K562 (cell line): ENCODE measurements around the gene FCGR3A. TPM values are rescaled to one million over a fixed set of nuclear protein-coding genes. Genes with fewer than 3 reads are reported as not detected.
"Not testable (repeated sequence)": the region's sequence is repeated elsewhere in the genome, so short reads cannot be mapped to it uniquely, and the experiment has no call there.

Experiments used
- ATAC-seq: fragments of 200-7000 bp; cut with Tn5 transposase; 3 replicates; pipeline ENCODE4 v1.9.1; 2020; ENCODE audit warnings: moderate library complexity
- BruUV-seq: library from RNA; stranded (reverse); fragments of 400-500 nt; replicated peaks from 2 replicates; lab custom pipeline; 2021; lab: Mats Ljungman, UMichigan
- CTCF ChIA-PET: fragments of 300-600 bp; formaldehyde crosslinking; extraction: SDS; loops from one replicate; lab custom pipeline; 2021; ENCODE audit warnings: low intra/inter-chr PET ratio; lab: Yijun Ruan, JAX
- POLR2A ChIA-PET: fragments of 300-600, 350-650 bp; sonication (Branson Sonifier 250); formaldehyde crosslinking; extraction: SDS; loops from one replicate; lab custom pipeline; 2021; ENCODE audit warnings: antibody characterized with exemption, inconsistent platforms; lab: Yijun Ruan, JAX
- DNase-seq, 4 experiments: peaks; one replicate each; pipeline versions ENCODE4 v3.0.0 to v3.0.0-alpha.2; 2011 to 2018; ENCODE audit warnings: low spot score in 3 of 4, mixed read lengths in 3 of 4; ENCODE audit errors: extremely low read depth in 1 of 4
- FAIRE-seq: peaks from 2 replicates; lab custom pipeline; 2011; peaks lifted over from hg19 to GRCh38; lab: Jason Lieb, UNC
- H2AFZ ChIP-seq: 2 replicates; pipeline ENCODE4 v1.6.0; 2011; ENCODE audit warnings: low read depth, low read length, control low read depth, inconsistent platforms
- H3K27ac ChIP-seq: fragments of 200-600 bp; 3 replicates; pipeline ENCODE4 v1.8.0; 2011; ENCODE audit warnings: low read depth, mild to moderate bottlenecking, control low read depth, inconsistent platforms, low read length, moderate library complexity, mixed read lengths; ENCODE audit errors: extremely low read depth
- H3K27me3 ChIP-seq, 2 experiments: fragments of 300-600 bp in 1 of 2; 2 replicates in 1 of 2; 3 replicates in 1 of 2; pipeline versions ENCODE4 v1.6.0 to v1.8.0; 2011; ENCODE audit warnings: inconsistent platforms in 2 of 2, low read length in 2 of 2, mild to moderate bottlenecking in 1 of 2, mixed read lengths in 1 of 2, moderate library complexity in 1 of 2; ENCODE audit not compliant: control insufficient read depth in 2 of 2, insufficient read depth in 2 of 2
- H3K36me3 ChIP-seq: fragments of 300-600 bp; 3 replicates; pipeline ENCODE4 v1.8.0; 2011; ENCODE audit warnings: mild to moderate bottlenecking, low read length, inconsistent platforms; ENCODE audit not compliant: control insufficient read depth, insufficient read depth
- H3K4me1 ChIP-seq, 2 experiments: fragments of 200-600 bp in 1 of 2; replicated peaks in 1 of 2; 2 replicates in 1 of 2; 3 replicates in 1 of 2; pipeline versions ENCODE4 v1.5.1 to v1.8.0; 2011; ENCODE audit warnings: inconsistent platforms in 2 of 2, low read length in 2 of 2, mild to moderate bottlenecking in 1 of 2, mixed read lengths in 1 of 2, moderate library complexity in 1 of 2; ENCODE audit not compliant: control insufficient read depth in 2 of 2, insufficient read depth in 2 of 2
- H3K4me2 ChIP-seq: 2 replicates; pipeline ENCODE4 v1.6.1; 2011; ENCODE audit warnings: low read length, control low read depth, inconsistent platforms, mixed read lengths; ENCODE audit not compliant: insufficient read depth
- H3K4me3 ChIP-seq: fragments of 200-600 bp; sonication (generic), shearing (Covaris generic); 2 replicates; pipeline ENCODE4 v1.5.1; 2016; ENCODE audit warnings: control low read depth, inconsistent platforms
- H3K79me2 ChIP-seq: fragments of 200-600 bp; 3 replicates; pipeline ENCODE4 v1.8.0; 2011; ENCODE audit warnings: low read length, inconsistent platforms; ENCODE audit not compliant: control insufficient read depth, insufficient read depth
- H3K9ac ChIP-seq, 2 experiments: 2 replicates each; pipeline versions ENCODE4 v1.6.0 to v1.6.1; 2011; ENCODE audit warnings: low read depth in 2 of 2, low read length in 2 of 2, control low read depth in 1 of 2, inconsistent platforms in 1 of 2, mild to moderate bottlenecking in 1 of 2, mixed read lengths in 1 of 2; ENCODE audit not compliant: insufficient read depth in 1 of 2
- H3K9me1 ChIP-seq: one replicate; pipeline ENCODE4 v1.6.0; 2011; ENCODE audit warnings: inconsistent platforms, mild to moderate bottlenecking, low read length, moderate library complexity; ENCODE audit not compliant: control insufficient read depth, insufficient read depth
- H3K9me3 ChIP-seq: replicated peaks from 2 replicates; pipeline ENCODE4 v1.5.1; 2011; ENCODE audit warnings: low read depth, low read length, inconsistent platforms; ENCODE audit not compliant: control insufficient read depth, insufficient read depth
- H4K20me1 ChIP-seq: replicated peaks from 2 replicates; pipeline ENCODE4 v1.6.1; 2011; ENCODE audit warnings: low read length, inconsistent platforms, mixed read lengths; ENCODE audit not compliant: control insufficient read depth, insufficient read depth
- CEBPB ChIP-seq: fragments of 450-650 bp; IDR thresholded peaks from 2 replicates; pipeline ENCODE4 v1.6.1; 2016; ENCODE audit warnings: missing genetic modification characterization, missing compliant biosample characterization
- PKNOX1 ChIP-seq: fragments of 450-650 bp; IDR thresholded peaks from 2 replicates; pipeline ENCODE4 v1.6.1; 2016
- WGBS: fragments of 100-300 bp; shearing (Covaris generic); methylation state at CpG from one replicate; pipeline ENCODE4 v1.1.6; 2016; ENCODE audit warnings: low coverage, mixed read lengths; ENCODE audit not compliant: insufficient coverage; ENCODE audit errors: missing lambda C conversion rate; 5-methylcytosine and 5-hydroxymethylcytosine counted together
- in situ Hi-C: fragments of 300-500 bp; cut with MboI; formaldehyde crosslinking; loops from 4 replicates; pipeline ENCODE4 v1.15.0; 2018; ENCODE audit warnings: inconsistent platforms, mixed read lengths
- intact Hi-C: fragments of 100-400 bp; cut with micrococcal nuclease; formaldehyde crosslinking; loops from 2 replicates; pipeline ENCODE4 v1.14.2; 2022
- polyA plus RNA-seq, 8 experiments: library from polyadenylated mRNA; depleted of rRNA in 4 of 8; stranded (reverse) in 5 of 8; unstranded in 3 of 8; fragments of >200 nt; fragmentation: Nextera tagmentation in 2 of 8; fragmentation: Illumina TruSeq in 1 of 8; extraction: Ambion mirVana in 2 of 8; extraction: Trizol in 1 of 8; gene quantifications; 2 replicates each; pipeline versions ENCODE4 v1.2.1 to v1.2.3, GENCODE V29; 2011 to 2014; ENCODE audit warnings: inconsistent platforms in 1 of 8, missing spikeins in 1 of 8
- total RNA-seq, 7 experiments: library from RNA; depleted of rRNA in 6 of 7; stranded (reverse); fragments of >200 nt in 6 of 7; fragmentation: Illumina TruSeq in 2 of 7; extraction: Trizol in 2 of 7; gene quantifications; 2 replicates each; pipeline versions ENCODE4 v1.2.1 to v1.2.3, GENCODE V29; 2011 to 2021; ENCODE audit warnings: low replicate concordance in 1 of 7

FCGR3A gene
- total and polyA plus RNA-seq, 9 of the 15 experiments (the other 6 are each of a cell fraction or from before 2014, with no cell fraction given) = 0.04 to 0.29 (median 0.14) TPM; not detected in 3

- H3K4me1 ChIP-seq, in situ Hi-C loops, intact Hi-C loops, DNase-seq, H2AFZ ChIP-seq, FAIRE-seq, H3K4me2 ChIP-seq, BruUV-seq, H3K79me2 ChIP-seq, H3K27ac ChIP-seq, H3K36me3 ChIP-seq, H3K9ac ChIP-seq, H3K27me3 ChIP-seq, H3K4me3 ChIP-seq, POLR2A ChIA-PET, H4K20me1 ChIP-seq, CTCF ChIA-PET, H3K9me1 ChIP-seq, H3K9me3 ChIP-seq, ATAC-seq: not testable (repeated sequence)
- 69% methylated on average over 4 of the region's 8 CpGs for WGBS
- TF ChIP-seq PKNOX1 = 0 out of 2 replicates have a peak, but pooled peaks have one; percentile 19
- peak; percentile 21; the same call in 1 of the 2 replicates for TF ChIP-seq CEBPB
These were observed 1.4 kb downstream of the FCGR3A start for GRCh38 chr1:161547995-161548741.
